Smooth muscle cell (in vitro differentiated cells): ENCODE data around the gene ABLIM1. TPM values are rescaled to one million over a fixed set of nuclear protein-coding genes. Genes with fewer than 3 reads are reported as not detected.

Source experiments
- DNase-seq: peaks from one replicate; lab custom pipeline; 2025; ENCODE audit not compliant: unreplicated experiment; lab: John Stamatoyannopoulos, UW
- H2AFZ ChIP-seq: fragments of 200-600 bp; sonication (generic); 2 replicates; pipeline ENCODE4 v1.6.0; 2016; ENCODE audit warnings: antibody characterized with exemption, low read depth, mild to moderate bottlenecking
- H3F3A ChIP-seq: fragments of 200-600 bp; sonication (generic); 2 replicates; pipeline ENCODE4 v1.6.0; 2017; ENCODE audit warnings: antibody characterized with exemption, low read depth
- H3K27ac ChIP-seq: fragments of 200-600 bp; sonication (generic); 2 replicates; pipeline ENCODE4 v1.5.1; 2016; ENCODE audit warnings: low read depth, mild to moderate bottlenecking
- H3K27me3 ChIP-seq: fragments of 200-600 bp; sonication (generic); 2 replicates; pipeline ENCODE4 v1.6.1; 2016; ENCODE audit warnings: low read depth, mild to moderate bottlenecking
- H3K36me3 ChIP-seq: fragments of 200-600 bp; sonication (generic); 2 replicates; pipeline ENCODE4 v1.5.1; 2016; ENCODE audit warnings: low read depth
- H3K4me1 ChIP-seq: fragments of 200-600 bp; sonication (generic); 2 replicates; pipeline ENCODE4 v1.5.1; 2016; ENCODE audit warnings: low read depth
- H3K4me2 ChIP-seq: fragments of 200-600 bp; sonication (generic); 2 replicates; pipeline ENCODE4 v1.6.0; 2016; ENCODE audit warnings: mild to moderate bottlenecking
- H3K4me3 ChIP-seq: fragments of 200-600 bp; sonication (generic); 2 replicates; pipeline ENCODE4 v1.5.1; 2016; ENCODE audit warnings: mild to moderate bottlenecking
- H3K79me2 ChIP-seq: fragments of 200-600 bp; sonication (generic); 2 replicates; pipeline ENCODE4 v1.6.0; 2016; ENCODE audit warnings: low read depth, mild to moderate bottlenecking
- H3K9ac ChIP-seq: fragments of 200-600 bp; sonication (generic); 2 replicates; pipeline ENCODE4 v1.6.0; 2016; ENCODE audit warnings: low read depth
- H3K9me3 ChIP-seq: fragments of 200-600 bp; sonication (generic); replicated peaks from 2 replicates; pipeline ENCODE4 v1.5.1; 2016; ENCODE audit warnings: low read depth
- H4K20me1 ChIP-seq: fragments of 200-600 bp; sonication (generic); 2 replicates; pipeline ENCODE4 v1.6.0; 2016; ENCODE audit warnings: low read depth
- CTCF ChIP-seq: fragments of 200-600 bp; sonication (generic); IDR thresholded peaks from 2 replicates; pipeline ENCODE4 v1.5.1; 2017; ENCODE audit warnings: borderline replicate concordance, mild to moderate bottlenecking, antibody characterized with exemption; ENCODE audit not compliant: insufficient read depth, poor library complexity, severe bottlenecking
- WGBS: methylation state at CpG from one replicate; pipeline ENCODE4 v1.1.7; 2016; ENCODE audit warnings: low lambda C conversion rate; 5-methylcytosine and 5-hydroxymethylcytosine counted together
- polyA plus RNA-seq: library from polyadenylated mRNA; unstranded; fragments of >200 nt; fragmentation: Nextera tagmentation; extraction: Ambion mirVana; gene quantifications from 2 replicates; pipeline ENCODE4 v1.2.1, GENCODE V29; 2016
- total RNA-seq: library from RNA; depleted of rRNA; stranded (reverse); fragments of >200 nt; gene quantifications from 2 replicates; pipeline ENCODE4 v1.2.3, GENCODE V29; 2014

Gene ABLIM1
- total and polyA plus RNA-seq, 2 experiments from 2014 or later = 1.6 to 17.6 TPM

GRCh38 chr10:114487815-114488536, 170.1 kb downstream of the ABLIM1 start:
- H3K4me1 ChIP-seq = peaks cover 12% of the 10 kb centered on the region
- no peak overlapping the region for H3K4me3 ChIP-seq
- WGBS = 87% methylated on average over 9 of the region's 9 CpGs
- no peaks in the 10 kb centered on the region for H4K20me1 ChIP-seq
- H3K4me2 ChIP-seq = no peak overlapping the region
- no peaks in the 10 kb centered on the region for H3K27me3 ChIP-seq
- no peaks in the 10 kb centered on the region for H3K79me2 ChIP-seq
- no peak for TF ChIP-seq CTCF
- no peak overlapping the region for H3K9ac ChIP-seq
- no peak overlapping the region for H3K27ac ChIP-seq
- H3F3A ChIP-seq = no peaks in the 10 kb centered on the region
- H3K36me3 ChIP-seq = no peaks in the 10 kb centered on the region
- no peaks in the 10 kb centered on the region for H3K9me3 ChIP-seq
- no peak for DNase-seq
- no peak overlapping the region for H2AFZ ChIP-seq

- Histone ChIP-seq H3F3A (no peaks in the 10 kb centered on the region), H3K27me3 (no peaks in the 10 kb centered on the region), H3K27ac (no peak overlapping the region), H3K4me2 (no peak overlapping the region), H2AFZ (no peak overlapping the region), H3K9me3 (no peaks in the 10 kb centered on the region), H3K4me3 (no peak overlapping the region), H3K79me2 (no peaks in the 10 kb centered on the region), H4K20me1 (no peaks in the 10 kb centered on the region), H3K36me3 (no peaks in the 10 kb centered on the region), H3K9ac (no peak overlapping the region), H3K4me1 (peaks cover 12% of the 10 kb centered on the region)
- DNase-seq = no peak
- 73% methylated on average over 10 of the region's 10 CpGs for WGBS
- no peak for TF ChIP-seq CTCF
Measured at GRCh38 chr10:114486938-114487814, 170.9 kb downstream of the ABLIM1 start.

GRCh38 chr10:114485696-114486400, 172.2 kb downstream of the ABLIM1 start:
- no peak overlapping the region for H3K4me3 ChIP-seq
- no peak overlapping the region for H2AFZ ChIP-seq
- no peaks in the 10 kb centered on the region for H3K36me3 ChIP-seq
- WGBS = 82% methylated on average over 5 of the region's 5 CpGs
- H4K20me1 ChIP-seq = no peaks in the 10 kb centered on the region
- no peaks in the 10 kb centered on the region for H3K27me3 ChIP-seq
- no peak for DNase-seq
- no peaks in the 10 kb centered on the region for H3K79me2 ChIP-seq
- peaks cover 12% of the 10 kb centered on the region for H3K4me1 ChIP-seq
- H3F3A ChIP-seq = no peaks in the 10 kb centered on the region
- no peak for TF ChIP-seq CTCF
- no peak overlapping the region for H3K27ac ChIP-seq
- H3K9ac ChIP-seq = no peak overlapping the region
- H3K9me3 ChIP-seq = no peaks in the 10 kb centered on the region
- no peak overlapping the region for H3K4me2 ChIP-seq
